Neural cell (in vitro differentiated cells): ENCODE data around the gene AK1.

Experiments
- CTCF ChIP-seq: fragments of 450-650 bp; IDR thresholded peaks from 2 replicates; pipeline ENCODE4 v1.5.1; 2014; ENCODE audit warnings: antibody characterized with exemption, mild to moderate bottlenecking, moderate library complexity; ENCODE audit not compliant: poor library complexity, severe bottlenecking
- EZH2 ChIP-seq: fragments of 200-600, 300-800 bp; shearing (Covaris generic), sonication (generic); IDR thresholded peaks from 2 replicates; pipeline ENCODE4 v1.6.1; 2014; ENCODE audit warnings: antibody characterized with exemption, low read length, borderline replicate concordance, mild to moderate bottlenecking; ENCODE audit not compliant: insufficient read depth, poor library complexity, severe bottlenecking
- MXI1 ChIP-seq: fragments of 450-650 bp; conservative IDR thresholded peaks from 2 replicates; pipeline ENCODE4 v1.6.1; 2014; ENCODE audit warnings: antibody characterized with exemption, mild to moderate bottlenecking; ENCODE audit not compliant: poor library complexity, severe bottlenecking
- RAD21 ChIP-seq: fragments of 450-650 bp; conservative IDR thresholded peaks from 2 replicates; pipeline ENCODE4 v1.6.1; 2014; ENCODE audit warnings: antibody characterized with exemption, mild to moderate bottlenecking, moderate library complexity
- TAF1 ChIP-seq: IDR thresholded peaks from 2 replicates; pipeline ENCODE4 v1.6.1; 2012; ENCODE audit warnings: low read depth

- TF ChIP-seq CTCF: no peak
- no peak for TF ChIP-seq MXI1
- no peak for TF ChIP-seq TAF1
- no peak for TF ChIP-seq EZH2
- no peak for TF ChIP-seq RAD21
These were observed 28.3 kb upstream of the AK1 start for GRCh38 chr9:127905788-127906191.
